Ovary (tissue), 9 donors: ENCODE data around the gene AK3. TPM values are rescaled to one million over a fixed set of nuclear protein-coding genes. Genes with fewer than 3 reads are reported as not detected.

Source experiments
- DNase-seq, 5 donors: peaks; one replicate each; pipeline ENCODE4 v3.0.0-alpha.2; 2019 to 2020
- H3K27ac ChIP-seq, 2 donors: fragments of 200-600 bp; one replicate each; pipeline versions ENCODE4 v1.5.1 to v1.8.0; 2019 to 2022
- H3K27me3 ChIP-seq: fragments of 200-600 bp; one replicate; pipeline ENCODE4 v1.8.0; 2022
- H3K36me3 ChIP-seq: fragments of 200-600 bp; sonication (generic); one replicate; pipeline ENCODE4 v1.5.1; 2019
- H3K4me1 ChIP-seq: one replicate; pipeline ENCODE4 v1.8.1; 2013; ENCODE audit warnings: mild to moderate bottlenecking, moderate library complexity; ENCODE audit not compliant: insufficient read depth
- H3K4me3 ChIP-seq: fragments of 200-600 bp; sonication (generic); one replicate; pipeline ENCODE4 v1.5.1; 2017
- H3K9me3 ChIP-seq, 2 donors: fragments of 200-600 bp in 1 of 2; sonication (generic) in 1 of 2; one replicate each; pipeline versions ENCODE4 v1.5.1 to v1.8.1; 2013 to 2019; ENCODE audit warnings: mild to moderate bottlenecking in 1 of 2, moderate library complexity in 1 of 2
- EP300 ChIP-seq: sonication (generic); formaldehyde crosslinking; IDR thresholded peaks from one replicate; pipeline ENCODE4 v1.6.1; 2017; ENCODE audit warnings: antibody characterized with exemption
- POLR2A ChIP-seq: fragments of 450-650 bp; IDR thresholded peaks from one replicate; pipeline ENCODE4 v1.6.1; 2017; ENCODE audit warnings: antibody characterized with exemption, mild to moderate bottlenecking, moderate library complexity
- WGBS, 3 donors: extraction: QIAGEN DNeasy Blood & Tissue Kit in 1 of 3; methylation state at CpG; one replicate each; pipeline versions ENCODE4 v1.1.5 to v1.1.7; 2013 to 2017; 5-methylcytosine and 5-hydroxymethylcytosine counted together
- intact Hi-C, 4 donors: fragments of 100-400 bp; cut with DNase I; formaldehyde crosslinking; loops; one replicate each; pipeline versions ENCODE4 v1.11.0 to v1.15.1; 2022 to 2023
- polyA plus RNA-seq, 2 donors: library from polyadenylated mRNA; stranded (reverse); fragments of 200-250 nt in 1 of 2; fragments of 350-450 nt in 1 of 2; fragmentation: Illumina TruSeq in 1 of 2; extraction: RNeasy Lipid Tissue Mini Kit (QIAGEN cat#74804) in 1 of 2; gene quantifications; one replicate each; pipeline ENCODE4 v1.2.3, GENCODE V29; 2013 to 2014
- total RNA-seq, 7 donors: library from RNA; depleted of rRNA in 2 of 7; stranded (reverse); fragments of >200 nt in 2 of 7; fragmentation: NEBNext Ultra II Directional in 3 of 7; extraction: Animal tissue kit (Norgen Biotek cat#: 25700) in 3 of 7; gene quantifications; one replicate each; pipeline versions ENCODE4 v1.1.0 to v1.2.4, GENCODE V29; 2016 to 2023
- TF ChIP-seq, protein P1 (sequence below), 3 donors: fragments of 450-650 bp in 2 of 3; fragments of 200-600 bp in 1 of 3; IDR thresholded peaks; one replicate each; pipeline versions ENCODE4 v1.5.1 to v1.8.0; 2016 to 2022; ENCODE audit warnings: antibody characterized with exemption in 3 of 3, mild to moderate bottlenecking in 1 of 3
- donor health status: DM: no; HTN: no; CAD: no; lungs with moderate emphysema.
- donor health status: DM: no; HTN: no; CAD: no.
- donor health status: Bipolar disorder and iron deficiency.
- donor health status: DM: yes; HTN: yes; CAD: no.
- donor health status: DM: no; HTN: no; CAD: no.
- donor health status: DM: yes; HTN: yes; CAD: no.

Gene AK3
- total and polyA plus RNA-seq, 9 donors = 49.8 to 88.7 (median 59.5) TPM

- H3K4me1 ChIP-seq = no peaks in the 10 kb centered on the region
- no peak for DNase-seq
- no peak for TF ChIP-seq POLR2A
- WGBS, 3 donors = 90 to 98% (median 97%) methylated on average over 1 of the region's 1 CpG
- no peaks in the 10 kb centered on the region for H3K27me3 ChIP-seq
- no peaks in the 10 kb centered on the region for H3K9me3 ChIP-seq
- intact Hi-C loops = no loop called here
- no peak overlapping the region for H3K27ac ChIP-seq
- no peaks in the 10 kb centered on the region for H3K36me3 ChIP-seq
- no peak overlapping the region for H3K4me3 ChIP-seq
Observed at GRCh38 chr9:4771788-4772187, 30.8 kb upstream of the AK3 start.

- intact Hi-C loops = loop anchor here in 2 of 4 donors (10.0 kb wide), 2 partner anchors 215 to 825 kb away; partner anchors contain the start of gene JAK2 (in 1 of the 2)
Observed at GRCh38 chr9:4769321-4770080, 28.5 kb upstream of the AK3 start.

DNA sequence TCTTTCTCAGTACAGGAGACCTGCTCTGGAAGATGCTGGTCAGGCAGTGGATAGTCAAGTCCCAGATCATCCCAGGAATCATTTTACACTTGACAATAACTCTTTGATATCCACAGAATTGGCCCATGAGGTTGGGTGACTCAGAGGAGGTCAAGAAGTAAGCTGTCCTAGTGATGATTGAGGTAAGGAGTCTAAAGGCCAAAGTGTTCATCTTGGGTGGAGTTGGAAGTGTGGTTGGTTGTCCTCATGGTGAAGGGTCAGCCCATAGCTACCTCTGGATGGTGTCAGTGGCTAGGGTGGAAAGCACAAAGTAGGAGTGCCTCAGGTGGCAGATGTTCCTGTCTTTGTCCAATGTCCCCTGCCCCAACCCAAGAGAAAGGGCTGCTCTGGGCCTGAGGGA, 27.7 kb upstream of the AK3 start:
- H3K27ac ChIP-seq = no peak overlapping the region
- no peaks in the 10 kb centered on the region for H3K36me3 ChIP-seq
- TF ChIP-seq, protein P1, sequence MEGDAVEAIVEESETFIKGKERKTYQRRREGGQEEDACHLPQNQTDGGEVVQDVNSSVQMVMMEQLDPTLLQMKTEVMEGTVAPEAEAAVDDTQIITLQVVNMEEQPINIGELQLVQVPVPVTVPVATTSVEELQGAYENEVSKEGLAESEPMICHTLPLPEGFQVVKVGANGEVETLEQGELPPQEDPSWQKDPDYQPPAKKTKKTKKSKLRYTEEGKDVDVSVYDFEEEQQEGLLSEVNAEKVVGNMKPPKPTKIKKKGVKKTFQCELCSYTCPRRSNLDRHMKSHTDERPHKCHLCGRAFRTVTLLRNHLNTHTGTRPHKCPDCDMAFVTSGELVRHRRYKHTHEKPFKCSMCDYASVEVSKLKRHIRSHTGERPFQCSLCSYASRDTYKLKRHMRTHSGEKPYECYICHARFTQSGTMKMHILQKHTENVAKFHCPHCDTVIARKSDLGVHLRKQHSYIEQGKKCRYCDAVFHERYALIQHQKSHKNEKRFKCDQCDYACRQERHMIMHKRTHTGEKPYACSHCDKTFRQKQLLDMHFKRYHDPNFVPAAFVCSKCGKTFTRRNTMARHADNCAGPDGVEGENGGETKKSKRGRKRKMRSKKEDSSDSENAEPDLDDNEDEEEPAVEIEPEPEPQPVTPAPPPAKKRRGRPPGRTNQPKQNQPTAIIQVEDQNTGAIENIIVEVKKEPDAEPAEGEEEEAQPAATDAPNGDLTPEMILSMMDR (IDR thresholded peaks at IDR 0.05) = no peak
- TF ChIP-seq EP300 = no peak
- TF ChIP-seq POLR2A = no peak
- no peaks in the 10 kb centered on the region for H3K27me3 ChIP-seq
- no peak for DNase-seq
- no peaks in the 10 kb centered on the region for H3K4me1 ChIP-seq
- intact Hi-C loops = loop anchor here in 2 of 4 donors (10.0 kb wide), 2 partner anchors 216 to 826 kb away; partner anchors contain the start of gene JAK2 (in 1 of the 2)
- no peak overlapping the region for H3K4me3 ChIP-seq
- no peaks in the 10 kb centered on the region for H3K9me3 ChIP-seq

More at GRCh38 chr9:4769321-4770080, 28.5 kb upstream of the AK3 start:
- Histone ChIP-seq H3K27me3 (no peaks in the 10 kb centered on the region), H3K4me3 (no peak overlapping the region), H3K27ac (no peak overlapping the region), H3K9me3 (no peaks in the 10 kb centered on the region), H3K4me1 (no peaks in the 10 kb centered on the region), H3K36me3 (no peaks in the 10 kb centered on the region)
- WGBS, 3 donors = 71 to 82% (median 75%) methylated on average over 7 of the region's 7 CpGs
- TF ChIP-seq, protein P1 (IDR thresholded peaks at IDR 0.05) = no peak
- no peak for TF ChIP-seq EP300
- no peak for DNase-seq

GRCh38 chr9:4764033-4764432, 23.0 kb upstream of the AK3 start:
- no peaks in the 10 kb centered on the region for H3K9me3 ChIP-seq
- WGBS, 3 donors = 63 to 83% (median 65%) methylated on average over 3 of the region's 3 CpGs

More at GRCh38 chr9:4764033-4764432, 23.0 kb upstream of the AK3 start:
- Histone ChIP-seq H3K4me1 (no peaks in the 10 kb centered on the region), H3K4me3 (no peak overlapping the region), H3K36me3 (no peaks in the 10 kb centered on the region), H3K27me3 (no peaks in the 10 kb centered on the region), H3K27ac (no peak overlapping the region)
- intact Hi-C loops = loop anchor here in 3 of 4 donors (5.0 to 10.0 kb wide), 3 partner anchors 221 to 831 kb away; partner anchors contain the start of gene JAK2 (in 3 of the 3)
- TF ChIP-seq EP300 = no peak
- TF ChIP-seq, protein P1 (IDR thresholded peaks at IDR 0.05) = no peak
- no peak for TF ChIP-seq POLR2A
- DNase-seq = no peak
